ENCODE measurements around the gene ATP11A.

The ATP11A gene

DNA sequence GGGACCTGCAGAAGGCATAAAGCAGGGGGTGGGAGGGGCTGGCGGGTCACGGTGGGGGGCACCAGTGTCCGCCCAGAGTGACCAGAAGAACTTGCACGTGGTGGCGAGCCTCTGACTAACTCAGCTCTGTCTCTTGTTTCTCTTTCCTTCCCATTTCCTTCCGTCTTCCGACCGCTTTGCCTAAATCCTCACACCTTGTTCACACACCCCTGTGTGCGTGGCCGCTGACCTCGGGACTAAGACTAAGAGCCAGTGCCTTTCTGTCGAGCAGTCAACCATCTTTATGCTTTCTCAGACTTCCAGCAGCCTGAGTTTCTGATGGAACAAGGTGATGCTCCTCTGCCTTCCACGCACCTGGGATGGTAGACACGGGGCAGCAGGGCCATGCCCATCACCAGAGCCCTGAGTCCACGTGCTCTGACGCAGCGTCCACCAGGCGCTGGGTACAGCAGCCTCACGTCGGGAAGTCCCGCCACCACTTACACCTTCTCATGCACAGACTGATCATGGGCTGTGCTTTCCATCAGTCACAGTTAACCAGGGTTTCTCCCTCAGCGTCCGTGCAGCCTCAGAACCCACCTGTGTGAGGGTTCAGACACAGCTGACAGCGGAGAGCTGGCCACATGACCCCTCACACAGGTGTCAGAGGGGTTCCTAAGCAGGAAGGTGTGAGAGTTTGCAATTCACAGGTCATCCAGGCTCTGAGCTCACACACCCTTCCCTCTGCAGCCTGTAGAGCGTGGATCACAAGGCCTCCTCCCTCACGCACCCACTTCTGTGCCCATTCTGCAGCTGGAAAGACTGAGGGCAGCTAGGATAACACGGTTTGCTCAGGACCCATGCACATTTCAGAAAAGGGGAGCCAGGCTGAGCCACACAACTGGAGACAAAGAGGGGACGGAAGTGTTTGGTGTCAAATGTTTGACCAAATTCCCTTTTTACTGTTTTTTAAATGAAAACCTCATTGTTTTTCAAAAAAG, 188.4 kb downstream of the ATP11A start:
- Histone ChIP-seq H3K9me3 (ENCODE audit: insufficient read depth, low read length) (no peaks in the 10 kb centered on the region), H3K36me3 (ENCODE audit: insufficient read depth, insufficient read length, low read length) (peaks cover 60% of the 10 kb centered on the region), H3K4me1 (ENCODE audit: insufficient read depth, insufficient read length) (peaks cover 5% of the 10 kb centered on the region), H3K9ac (ENCODE audit: insufficient read length, low read depth) (no peak overlapping the region), H3K4me3 (ENCODE audit: insufficient read length, low read depth) (no peak overlapping the region), H3K27me3 (ENCODE audit: insufficient read depth, insufficient read length) (no peaks in the 10 kb centered on the region)
- TF ChIP-seq ZNF274 (IDR thresholded peaks at IDR 0.05; ENCODE audit: low read depth, low read length), result no peak
- no peak for TF ChIP-seq YY1 (IDR thresholded peaks at IDR 0.05; ENCODE audit: insufficient read depth, insufficient read length)
- TF ChIP-seq SUZ12 (IDR thresholded peaks at IDR 0.05; ENCODE audit: extremely low read depth, insufficient read depth, insufficient read length), result no peak
- no peak for DNase-seq (ENCODE audit: low read depth, low spot score)

DNA sequence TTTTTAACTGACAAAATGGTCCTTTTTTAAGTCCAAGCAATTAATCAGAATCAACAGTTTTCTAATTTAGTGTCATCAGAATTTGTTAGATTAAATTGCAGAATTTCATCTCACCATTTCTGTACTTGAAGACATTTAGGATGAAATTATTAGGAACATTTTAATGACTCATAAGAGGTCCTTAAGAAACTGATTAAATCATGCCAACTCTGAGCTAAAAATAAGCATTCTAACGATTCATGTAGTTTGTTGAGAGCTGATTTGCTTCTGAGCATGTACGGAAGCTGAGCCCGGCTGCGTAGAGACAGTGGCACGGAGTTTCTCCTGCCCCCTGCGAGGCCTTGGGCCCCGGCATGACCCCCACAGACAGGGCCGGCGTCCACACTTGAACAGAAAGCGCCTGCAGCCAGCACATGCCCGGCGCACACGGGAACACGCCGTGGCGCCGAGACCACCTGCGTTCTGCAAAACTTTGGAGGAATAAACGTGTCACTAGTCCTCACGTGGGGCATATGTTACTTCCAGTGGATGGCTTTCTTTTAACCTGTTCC, 189.5 kb downstream of the ATP11A start:
- Histone ChIP-seq H3K9me3 (ENCODE audit: insufficient read depth, low read length) (no peaks in the 10 kb centered on the region), H3K27me3 (ENCODE audit: insufficient read depth, insufficient read length) (no peaks in the 10 kb centered on the region), H3K9ac (ENCODE audit: insufficient read length, low read depth) (no peak overlapping the region), H3K4me1 (ENCODE audit: insufficient read depth, insufficient read length) (peaks cover under 1% of the 10 kb centered on the region), H3K36me3 (ENCODE audit: insufficient read depth, insufficient read length, low read length) (peaks cover 56% of the 10 kb centered on the region), H3K4me3 (ENCODE audit: insufficient read length, low read depth) (no peak overlapping the region)
- DNase-seq (ENCODE audit: low read depth, low spot score), result no peak
- TF ChIP-seq ZNF274 (IDR thresholded peaks at IDR 0.05; ENCODE audit: low read depth, low read length) (no peak), YY1 (IDR thresholded peaks at IDR 0.05; ENCODE audit: insufficient read depth, insufficient read length) (no peak), SUZ12 (IDR thresholded peaks at IDR 0.05; ENCODE audit: extremely low read depth, insufficient read depth, insufficient read length) (no peak)

- H3K27me3 ChIP-seq (ENCODE audit: insufficient read depth, insufficient read length), result no peaks in the 10 kb centered on the region
- no peak for DNase-seq (ENCODE audit: low read depth, low spot score)
- H3K36me3 ChIP-seq (ENCODE audit: insufficient read depth, insufficient read length, low read length), result peaks cover 61% of the 10 kb centered on the region
- no peak overlapping the region for H3K4me3 ChIP-seq (ENCODE audit: insufficient read length, low read depth)
- no peaks in the 10 kb centered on the region for H3K9me3 ChIP-seq (ENCODE audit: insufficient read depth, low read length)
- no peak for TF ChIP-seq YY1 (IDR thresholded peaks at IDR 0.05; ENCODE audit: insufficient read depth, insufficient read length)
- TF ChIP-seq SUZ12 (IDR thresholded peaks at IDR 0.05; ENCODE audit: extremely low read depth, insufficient read depth, insufficient read length), result no peak
- TF ChIP-seq ZNF274 (IDR thresholded peaks at IDR 0.05; ENCODE audit: low read depth, low read length), result no peak
- no peak overlapping the region for H3K9ac ChIP-seq (ENCODE audit: insufficient read length, low read depth)
- peaks cover under 1% of the 10 kb centered on the region for H3K4me1 ChIP-seq (ENCODE audit: insufficient read depth, insufficient read length)
These were observed 190.4 kb downstream of the ATP11A start for GRCh38 chr13:112880221-112880641.

GRCh38 chr13:112880976-112881540, 191.2 kb downstream of the ATP11A start:
- no peak for TF ChIP-seq SUZ12 (IDR thresholded peaks at IDR 0.05; ENCODE audit: extremely low read depth, insufficient read depth, insufficient read length)
- TF ChIP-seq ZNF274 (IDR thresholded peaks at IDR 0.05; ENCODE audit: low read depth, low read length), result no peak
- no peak for TF ChIP-seq YY1 (IDR thresholded peaks at IDR 0.05; ENCODE audit: insufficient read depth, insufficient read length)
- Histone ChIP-seq H3K4me3 (ENCODE audit: insufficient read length, low read depth) (no peak overlapping the region), H3K9me3 (ENCODE audit: insufficient read depth, low read length) (no peaks in the 10 kb centered on the region), H3K36me3 (ENCODE audit: insufficient read depth, insufficient read length, low read length) (peaks cover 57% of the 10 kb centered on the region), H3K9ac (ENCODE audit: insufficient read length, low read depth) (no peak overlapping the region), H3K27me3 (ENCODE audit: insufficient read depth, insufficient read length) (no peaks in the 10 kb centered on the region), H3K4me1 (ENCODE audit: insufficient read depth, insufficient read length) (peaks cover 3% of the 10 kb centered on the region)
- DNase-seq (ENCODE audit: low read depth, low spot score), result no peak

DNA sequence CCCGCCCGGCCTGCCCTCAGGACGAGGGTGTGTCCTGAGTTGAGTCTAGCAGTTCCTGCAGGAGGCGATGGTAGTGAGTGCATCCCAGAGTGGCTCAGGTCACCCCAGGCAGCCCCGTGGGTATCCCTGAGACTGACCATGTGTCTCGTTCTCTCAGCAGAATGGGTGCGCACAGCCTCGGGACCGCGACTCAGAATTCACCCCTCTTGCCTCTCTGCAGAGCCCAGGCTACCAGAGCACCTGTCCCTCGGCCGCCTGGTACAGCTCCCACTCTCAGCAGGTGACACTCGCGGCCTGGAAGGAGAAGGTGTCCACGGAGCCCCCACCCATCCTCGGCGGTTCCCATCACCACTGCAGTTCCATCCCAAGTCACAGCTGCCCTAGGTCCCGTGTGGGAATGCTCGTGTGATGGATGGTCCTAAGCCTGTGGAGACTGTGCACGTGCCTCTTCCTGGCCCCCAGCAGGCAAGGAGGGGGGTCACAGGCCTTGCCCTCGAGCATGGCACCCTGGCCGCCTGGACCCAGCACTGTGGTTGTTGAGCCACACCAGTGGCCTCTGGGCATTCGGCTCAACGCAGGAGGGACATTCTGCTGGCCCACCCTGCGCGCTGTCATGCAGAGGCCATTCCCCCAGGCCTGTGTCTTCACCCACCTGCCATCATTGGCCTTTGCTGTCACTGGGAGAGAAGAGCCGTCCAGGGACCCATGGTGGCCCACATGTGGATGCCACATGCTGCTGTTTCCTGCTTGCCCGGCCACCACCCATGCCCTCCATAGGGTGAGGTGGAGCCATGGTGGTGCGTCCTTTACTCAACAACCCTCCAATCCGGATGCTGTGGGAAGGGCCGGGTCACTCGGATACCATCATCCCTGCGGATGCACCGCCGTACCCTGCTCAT, 192.1 kb downstream of the ATP11A start:
- Histone ChIP-seq H3K9ac (ENCODE audit: insufficient read length, low read depth) (no peak overlapping the region), H3K36me3 (ENCODE audit: insufficient read depth, insufficient read length, low read length) (peaks cover 55% of the 10 kb centered on the region), H3K27me3 (ENCODE audit: insufficient read depth, insufficient read length) (no peaks in the 10 kb centered on the region), H3K4me1 (ENCODE audit: insufficient read depth, insufficient read length) (peaks cover 3% of the 10 kb centered on the region), H3K4me3 (ENCODE audit: insufficient read length, low read depth) (no peak overlapping the region), H3K9me3 (ENCODE audit: insufficient read depth, low read length) (no peaks in the 10 kb centered on the region)
- no peak for TF ChIP-seq SUZ12 (IDR thresholded peaks at IDR 0.05; ENCODE audit: extremely low read depth, insufficient read depth, insufficient read length)
- TF ChIP-seq YY1 (IDR thresholded peaks at IDR 0.05; ENCODE audit: insufficient read depth, insufficient read length), result no peak
- no peak for TF ChIP-seq ZNF274 (IDR thresholded peaks at IDR 0.05; ENCODE audit: low read depth, low read length)
- DNase-seq (ENCODE audit: low read depth, low spot score), result no peak

GRCh38 chr13:112882555-112883024, 192.8 kb downstream of the ATP11A start:
- DNase-seq (ENCODE audit: low read depth, low spot score), result no peak
- H3K9ac ChIP-seq (ENCODE audit: insufficient read length, low read depth), result no peak overlapping the region
- H3K36me3 ChIP-seq (ENCODE audit: insufficient read depth, insufficient read length, low read length), result peaks cover 50% of the 10 kb centered on the region
- no peak overlapping the region for H3K4me3 ChIP-seq (ENCODE audit: insufficient read length, low read depth)
- no peaks in the 10 kb centered on the region for H3K9me3 ChIP-seq (ENCODE audit: insufficient read depth, low read length)
- no peak for TF ChIP-seq YY1 (IDR thresholded peaks at IDR 0.05; ENCODE audit: insufficient read depth, insufficient read length)
- TF ChIP-seq SUZ12 (IDR thresholded peaks at IDR 0.05; ENCODE audit: extremely low read depth, insufficient read depth, insufficient read length), result no peak
- H3K4me1 ChIP-seq (ENCODE audit: insufficient read depth, insufficient read length), result peaks cover 3% of the 10 kb centered on the region
- no peaks in the 10 kb centered on the region for H3K27me3 ChIP-seq (ENCODE audit: insufficient read depth, insufficient read length)

Data from NT2/D1 (cell line).